H1 (cell line): ENCODE results near the gene TCF7L2. TPM values are rescaled to one million over a fixed set of nuclear protein-coding genes. Genes with fewer than 3 reads are reported as not detected.

ENCODE experiments used
- CTCF ChIA-PET: fragments of 300-600 bp; sonication (Branson Sonifier 250); formaldehyde crosslinking; loops from one replicate; lab custom pipeline; 2021; ENCODE audit not compliant: partially characterized antibody; lab: Charles Lee
- POLR2A ChIA-PET: fragments of 300-600 bp; sonication (Branson Sonifier 250); formaldehyde crosslinking; loops from one replicate; lab custom pipeline; 2021; ENCODE audit warnings: inconsistent platforms; ENCODE audit not compliant: partially characterized antibody; lab: Charles Lee
- DNase-seq, 2 experiments: peaks; one replicate each; pipeline versions ENCODE4 v3.0.0 to v3.0.0-alpha.2; 2010 to 2022; ENCODE audit warnings: low spot score in 2 of 2, low read depth in 1 of 2, mixed read lengths in 1 of 2
- FAIRE-seq: peaks from 2 replicates; lab custom pipeline; 2011; peaks lifted over from hg19 to GRCh38; lab: Jason Lieb, UNC
- H2AFZ ChIP-seq: 2 replicates; pipeline ENCODE4 v1.8.1; 2012; ENCODE audit warnings: low read length, inconsistent platforms
- H2AK5ac ChIP-seq: 2 replicates; pipeline ENCODE4 v1.6.1; 2013; ENCODE audit warnings: low read depth, low read length
- H2BK120ac ChIP-seq: replicated peaks from 2 replicates; pipeline ENCODE3; 2013; ENCODE audit warnings: low read depth, low read length, inconsistent platforms
- H2BK12ac ChIP-seq: 2 replicates; pipeline ENCODE4 v1.6.1; 2013; ENCODE audit warnings: low read depth, low read length
- H2BK15ac ChIP-seq: 2 replicates; pipeline ENCODE4 v1.6.1; 2013; ENCODE audit warnings: low read length
- H2BK20ac ChIP-seq: 2 replicates; pipeline ENCODE4 v1.6.1; 2013; ENCODE audit warnings: low read length
- H2BK5ac ChIP-seq: 2 replicates; pipeline ENCODE4 v1.6.1; 2013; ENCODE audit warnings: low read depth, low read length
- H3K14ac ChIP-seq: 2 replicates; pipeline ENCODE4 v1.6.1; 2013; ENCODE audit warnings: inconsistent platforms; ENCODE audit not compliant: insufficient read length
- H3K18ac ChIP-seq: 2 replicates; pipeline ENCODE4 v1.6.1; 2013; ENCODE audit warnings: low read length; ENCODE audit errors: extremely low read depth
- H3K23ac ChIP-seq: 2 replicates; pipeline ENCODE4 v1.6.1; 2013; ENCODE audit warnings: inconsistent platforms; ENCODE audit not compliant: insufficient read length
- H3K23me2 ChIP-seq: 2 replicates; pipeline ENCODE4 v1.6.1; 2013; ENCODE audit warnings: low read depth, low read length
- H3K27ac ChIP-seq: 2 replicates; pipeline ENCODE4 v1.6.1; 2011; ENCODE audit warnings: low read depth, low read length, inconsistent platforms
- H3K27me3 ChIP-seq, 4 experiments: replicated peaks in 1 of 4; 1 replicate in 1 of 4; 2 replicates in 3 of 4; pipeline versions ENCODE4 v1.6.1 to v1.8.1; 2011 to 2013; ENCODE audit warnings: low read length in 3 of 4, mild to moderate bottlenecking in 3 of 4, inconsistent platforms in 2 of 4, mixed read lengths in 2 of 4, moderate library complexity in 1 of 4; ENCODE audit not compliant: control insufficient read depth in 3 of 4, insufficient read depth in 3 of 4; ENCODE audit errors: extremely low read depth in 1 of 4
- H3K36me3 ChIP-seq, 4 experiments: 2 replicates each; pipeline versions ENCODE4 v1.6.1 to v1.8.1; 2011 to 2013; ENCODE audit warnings: mild to moderate bottlenecking in 4 of 4, low read length in 3 of 4, moderate library complexity in 2 of 4, control low read depth in 1 of 4, inconsistent platforms in 1 of 4; ENCODE audit not compliant: insufficient read depth in 4 of 4, control insufficient read depth in 2 of 4
- H3K4ac ChIP-seq: replicated peaks from 2 replicates; pipeline ENCODE3; 2013; ENCODE audit warnings: low read length, low read depth, mixed read lengths, inconsistent platforms; ENCODE audit not compliant: insufficient read length
- H3K4me1 ChIP-seq, 4 experiments: replicated peaks in 1 of 4; 1 replicate in 1 of 4; 2 replicates in 3 of 4; pipeline versions ENCODE4 v1.6.1 to v1.8.1; 2011 to 2013; ENCODE audit warnings: low read length in 3 of 4, inconsistent platforms in 2 of 4, mixed read lengths in 1 of 4; ENCODE audit not compliant: insufficient read depth in 4 of 4, control insufficient read depth in 3 of 4
- H3K4me2 ChIP-seq, 2 experiments: 2 replicates each; pipeline versions ENCODE4 v1.6.1 to v1.8.1; 2011 to 2013; ENCODE audit warnings: low read depth in 2 of 2, low read length in 2 of 2, control low read depth in 1 of 2, inconsistent platforms in 1 of 2, mild to moderate bottlenecking in 1 of 2; ENCODE audit not compliant: insufficient read depth in 1 of 2
- H3K4me3 ChIP-seq, 4 experiments: fragments of 200-600, 300-600 bp in 1 of 4; sonication (generic), shearing (Covaris generic), sonication (Bioruptor Twin) in 1 of 4; 2 replicates each; pipeline versions ENCODE4 v1.5.1 to v1.8.1; 2011 to 2016; ENCODE audit warnings: low read length in 4 of 4, low read depth in 3 of 4, control low read depth in 2 of 4, inconsistent platforms in 2 of 4, mild to moderate bottlenecking in 2 of 4, mixed read lengths in 1 of 4, moderate library complexity in 1 of 4; ENCODE audit not compliant: insufficient read depth in 2 of 4; ENCODE audit errors: extremely low read depth in 1 of 4
- H3K56ac ChIP-seq: replicated peaks from 2 replicates; pipeline ENCODE3; 2013; ENCODE audit warnings: low read depth, mild to moderate bottlenecking, mixed read lengths, low read length, inconsistent platforms; ENCODE audit not compliant: insufficient read length
- H3K79me1 ChIP-seq: 2 replicates; pipeline ENCODE4 v1.6.1; 2013; ENCODE audit warnings: low read depth, low read length, control low read depth
- H3K79me2 ChIP-seq, 2 experiments: 2 replicates each; pipeline versions ENCODE4 v1.6.1 to v1.8.1; 2012 to 2013; ENCODE audit warnings: low read length in 2 of 2, mild to moderate bottlenecking in 2 of 2, inconsistent platforms in 1 of 2; ENCODE audit not compliant: insufficient read depth in 2 of 2, control insufficient read depth in 1 of 2
- H3K9ac ChIP-seq, 4 experiments: replicated peaks in 1 of 4; 1 replicate in 1 of 4; 2 replicates in 3 of 4; pipeline versions ENCODE4 v1.6.1 to v1.8.1; 2011 to 2013; ENCODE audit warnings: low read depth in 3 of 4, low read length in 3 of 4, control low read depth in 2 of 4, mild to moderate bottlenecking in 2 of 4, moderate library complexity in 2 of 4, inconsistent platforms in 1 of 4; ENCODE audit errors: extremely low read depth in 1 of 4
- H3K9me3 ChIP-seq, 2 experiments: 2 replicates each; pipeline versions ENCODE4 v1.6.1 to v1.8.1; 2012 to 2013; ENCODE audit warnings: mild to moderate bottlenecking in 2 of 2, moderate library complexity in 2 of 2, control low read depth in 1 of 2, inconsistent platforms in 1 of 2, low read depth in 1 of 2, low read length in 1 of 2, mixed read lengths in 1 of 2; ENCODE audit not compliant: insufficient read depth in 2 of 2
- H4K20me1 ChIP-seq, 2 experiments: replicated peaks in 1 of 2; 2 replicates each; pipeline versions ENCODE3 to v1.8.1; 2011 to 2013; ENCODE audit warnings: inconsistent platforms in 2 of 2, low read length in 2 of 2, mild to moderate bottlenecking in 1 of 2; ENCODE audit not compliant: insufficient read depth in 2 of 2, control insufficient read depth in 1 of 2
- H4K5ac ChIP-seq: 2 replicates; pipeline ENCODE4 v1.6.1; 2013; ENCODE audit warnings: low read length, low read depth, mixed read lengths, inconsistent platforms; ENCODE audit not compliant: insufficient read length
- H4K8ac ChIP-seq: 2 replicates; pipeline ENCODE4 v1.8.0; 2013; ENCODE audit warnings: mild to moderate bottlenecking, moderate library complexity, low read length, inconsistent platforms; ENCODE audit not compliant: insufficient read depth; ENCODE audit errors: extremely low read depth
- H4K91ac ChIP-seq: replicated peaks from 2 replicates; pipeline ENCODE3; 2013; ENCODE audit warnings: low read length, mixed read lengths, inconsistent platforms; ENCODE audit not compliant: insufficient read length
- HDAC2 ChIP-seq, 2 experiments: fragments of 300-600 bp in 1 of 2; sonication (generic) in 1 of 2; IDR thresholded peaks; 2 replicates each; pipeline ENCODE4 v1.6.1; 2011 to 2012; ENCODE audit warnings: low read depth in 2 of 2, low read length in 2 of 2, mild to moderate bottlenecking in 2 of 2, moderate library complexity in 2 of 2, borderline replicate concordance in 1 of 2, inconsistent platforms in 1 of 2
- PHF8 ChIP-seq: fragments of 200-600 bp; sonication (generic); conservative IDR thresholded peaks from 2 replicates; pipeline ENCODE4 v1.7.1; 2012; ENCODE audit warnings: low read depth, mild to moderate bottlenecking, inconsistent platforms, low read length, moderate library complexity
- SP2 ChIP-seq: IDR thresholded peaks from 2 replicates; pipeline ENCODE4 v1.6.1; 2012; ENCODE audit warnings: mild to moderate bottlenecking, low read length, inconsistent platforms
- SRF ChIP-seq: IDR thresholded peaks from 2 replicates; pipeline ENCODE4 v1.6.1; 2011; ENCODE audit warnings: mild to moderate bottlenecking, low read depth, low read length, moderate library complexity
- WGBS, 2 experiments: shearing (Covaris generic) in 1 of 2; methylation state at CpG; one replicate each; pipeline versions ENCODE4 v1.1.6 to v1.1.7; 2013 to 2015; ENCODE audit warnings: low lambda C conversion rate in 2 of 2, mixed read lengths in 2 of 2, inconsistent platforms in 1 of 2, low coverage in 1 of 2, missing lambda C conversion rate in 1 of 2; ENCODE audit not compliant: insufficient replicate concordance in 2 of 2, insufficient coverage in 1 of 2, insufficient read length in 1 of 2; ENCODE audit errors: extremely low coverage in 1 of 2, missing lambda C conversion rate in 1 of 2; 5-methylcytosine and 5-hydroxymethylcytosine counted together
- polyA plus RNA-seq, 7 experiments: library from polyadenylated mRNA; depleted of rRNA in 3 of 7; stranded (reverse) in 5 of 7; unstranded in 2 of 7; fragments of >200 nt in 5 of 7; fragments of 200-250 nt in 2 of 7; gene quantifications; 1 replicate in 5 of 7; 2 replicates in 1 of 7; 4 replicates in 1 of 7; pipeline versions ENCODE4 v1.2.1 to v1.2.3, GENCODE V29; 2011 to 2013; ENCODE audit warnings: missing spikeins in 2 of 7, mixed read lengths in 2 of 7
- total RNA-seq: library from RNA; stranded (reverse); fragmentation: NEBNext Ultra II Directional; extraction: Animal tissue kit (Norgen Biotek cat#: 25700); gene quantifications from 2 replicates; pipeline ENCODE4 v1.2.1, GENCODE V29; 2021

Gene TCF7L2
- total and polyA plus RNA-seq, 2 of the 8 experiments (the other 6 are each of a cell fraction or from before 2014, with no cell fraction given) = 33.9 to 67.3 TPM

- no peak overlapping the region for H4K91ac ChIP-seq
- no peak overlapping the region for H3K4me2 ChIP-seq
- peaks cover 18 to 35% of the 10 kb centered on the region in 2 experiments for H4K20me1 ChIP-seq
- H3K79me2 ChIP-seq = peaks cover 26 to 96% of the 10 kb centered on the region in 2 experiments
- no peak overlapping the region for H3K4ac ChIP-seq
- no peak overlapping the region for H3K27ac ChIP-seq
- no peak overlapping the region for H2BK15ac ChIP-seq
- H3K4me1 ChIP-seq = peaks cover 14 to 44% (median 30%) of the 10 kb centered on the region in 4 experiments
- no peak overlapping the region for H4K5ac ChIP-seq
- H3K27me3 ChIP-seq = no peaks in the 10 kb centered on the region
- DNase-seq = no peak
- no peak overlapping the region for H2AFZ ChIP-seq
- peaks cover 0 to 23% (median 0%) of the 10 kb centered on the region in 4 experiments; a peak in 3 of 8 replicates for H3K36me3 ChIP-seq
- CTCF ChIA-PET = interaction anchor here (1.1 to 1.6 kb wide), 4 partner anchors 11 to 458 kb away, joined by 3 to 5 read pairs (median 3); no protein-coding TSS in a partner anchor
- no peak overlapping the region for H3K4me3 ChIP-seq
- no peak overlapping the region for H2BK120ac ChIP-seq
- peaks cover 16% of the 10 kb centered on the region for H3K79me1 ChIP-seq
- no peak overlapping the region for H2BK20ac ChIP-seq
- POLR2A ChIA-PET = interaction anchor here (0.7 to 6.2 kb wide), 7 partner anchors 8 to 278 kb away, joined by 3 to 38 read pairs (median 4); no protein-coding TSS in a partner anchor
- no peak for FAIRE-seq
- no peak overlapping the region for H3K56ac ChIP-seq
- no peak overlapping the region for H3K9ac ChIP-seq
- no peak for TF ChIP-seq PHF8
- no peak for TF ChIP-seq SRF
- TF ChIP-seq HDAC2 (IDR thresholded peaks at IDR 0.05; ENCODE audit: borderline replicate concordance in 1 of 2, low read depth in 2 of 2, low read length in 2 of 2) = no peak
- TF ChIP-seq SP2 = no peak
- TF ChIP-seq, all 59 proteins: peak for 0
- Histone ChIP-seq H3K14ac (no peak overlapping the region), H2AK5ac (no peak overlapping the region), H3K23ac (no peak overlapping the region), H3K18ac (no peak overlapping the region), H4K8ac (no peak overlapping the region), H3K23me2 (no peaks in the 10 kb centered on the region), H2BK5ac (no peak overlapping the region), H3K9me3 (no peaks in the 10 kb centered on the region), H2BK12ac (no peak overlapping the region)
- 93% methylated on average over 8 of the region's 8 CpGs; no CpG with 5 or more reads in 1 of the 2 experiments for WGBS, 2 experiments
These were observed 34.7 kb downstream of the TCF7L2 start for GRCh38 chr10:112984756-112985155.
